Suprapubic skin (tissue), 4 donors: ENCODE results near the gene SLC6A18. TPM values are rescaled to one million over a fixed set of nuclear protein-coding genes. Genes with fewer than 3 reads are reported as not detected.

ENCODE experiments used
- DNase-seq, 2 donors: peaks; one replicate each; pipeline ENCODE4 v3.0.0-alpha.2; 2019; ENCODE audit warnings: low spot score in 2 of 2
- H3K27ac ChIP-seq: fragments of 200-600 bp; sonication (generic); one replicate; pipeline ENCODE4 v1.5.1; 2019
- H3K27me3 ChIP-seq: fragments of 200-600 bp; sonication (generic); one replicate; pipeline ENCODE4 v1.5.1; 2019
- H3K36me3 ChIP-seq: fragments of 200-600 bp; sonication (generic); one replicate; pipeline ENCODE4 v1.5.1; 2019
- H3K4me1 ChIP-seq: fragments of 200-600 bp; sonication (generic); one replicate; pipeline ENCODE4 v1.5.1; 2019
- H3K4me3 ChIP-seq: fragments of 200-600 bp; sonication (generic); one replicate; pipeline ENCODE4 v1.5.1; 2019; ENCODE audit warnings: mild to moderate bottlenecking
- H3K9me3 ChIP-seq: fragments of 200-600 bp; sonication (generic); one replicate; pipeline ENCODE4 v1.5.1; 2019
- EP300 ChIP-seq: sonication (generic); formaldehyde crosslinking; IDR thresholded peaks from one replicate; pipeline ENCODE4 v1.6.1; 2017; ENCODE audit warnings: antibody characterized with exemption
- POLR2A ChIP-seq, 2 donors: fragments of 450-650 bp; IDR thresholded peaks; one replicate each; pipeline ENCODE4 v1.6.1; 2017; ENCODE audit warnings: antibody characterized with exemption in 2 of 2, mild to moderate bottlenecking in 2 of 2, moderate library complexity in 2 of 2
- POLR2AphosphoS5 ChIP-seq, 3 donors: sonication (generic); formaldehyde crosslinking; IDR thresholded peaks; one replicate each; pipeline ENCODE4 v1.6.1; 2017; ENCODE audit warnings: antibody characterized with exemption in 3 of 3
- WGBS: methylation state at CpG from one replicate; pipeline ENCODE4 v1.1.5; 2018; 5-methylcytosine and 5-hydroxymethylcytosine counted together
- total RNA-seq, 4 donors: library from RNA; depleted of rRNA; stranded (reverse); fragments of >200 nt; gene quantifications; one replicate each; pipeline ENCODE4 v1.1.0, GENCODE V29; 2016
- TF ChIP-seq, protein P1 (sequence below), 2 donors: fragments of 200-600 bp in 1 of 2; fragments of 450-650 bp in 1 of 2; sonication (generic) in 1 of 2; IDR thresholded peaks; one replicate each; pipeline ENCODE4 v1.5.1; 2016 to 2019; ENCODE audit warnings: antibody characterized with exemption in 2 of 2, mild to moderate bottlenecking in 1 of 2, moderate library complexity in 1 of 2

Gene SLC6A18
- total RNA-seq, 4 donors from 2014 or later, result not detected

DNA sequence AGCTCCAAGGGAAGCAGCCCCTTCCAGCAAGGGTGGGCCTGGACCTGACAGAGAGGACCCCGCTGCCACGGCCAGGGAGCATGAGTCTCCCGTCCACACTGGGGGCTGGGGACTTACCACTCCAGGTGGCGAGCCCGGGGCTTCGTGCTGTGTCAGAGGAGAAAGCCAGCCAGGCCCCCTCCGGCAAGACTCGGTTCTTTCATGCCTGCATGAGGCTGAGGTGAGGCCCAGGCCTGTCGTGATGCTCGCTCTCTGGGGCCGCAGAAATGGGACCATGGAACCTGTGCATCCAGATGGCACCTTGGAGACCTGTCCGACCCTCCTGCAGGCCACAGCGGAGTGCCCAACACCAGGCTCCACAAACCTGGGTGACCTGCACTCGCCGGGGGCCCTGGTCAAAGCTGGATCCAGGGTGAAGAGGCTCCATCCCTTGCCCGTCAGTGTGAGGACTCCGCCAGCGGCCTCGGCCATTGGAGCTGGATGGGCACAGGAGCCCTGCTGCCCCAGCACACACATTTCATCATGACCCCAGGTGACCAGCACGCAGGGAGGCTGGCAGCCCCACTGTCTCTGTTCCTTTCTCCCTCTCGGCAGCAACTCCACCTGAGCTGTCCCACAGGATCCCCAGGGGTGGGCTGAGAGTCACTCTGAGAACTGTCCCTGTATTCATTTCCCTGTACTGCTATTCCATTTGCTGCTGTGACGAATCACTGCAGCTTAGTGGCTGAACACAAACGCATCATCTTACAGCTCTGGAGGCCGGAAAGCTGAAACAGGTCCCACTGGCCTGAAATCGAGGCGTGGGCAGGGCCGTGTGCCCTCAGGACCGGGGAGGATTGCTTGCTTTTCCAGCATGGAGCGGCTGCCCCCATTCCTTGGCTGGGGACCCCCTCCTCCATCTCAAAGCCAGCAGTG lies 24.4 kb downstream of the SLC6A18 start:
- TF ChIP-seq POLR2AphosphoS5 (IDR thresholded peaks at IDR 0.05) (no peak), POLR2A (IDR thresholded peaks at IDR 0.05) (no peak), EP300 (no peak)
- TF ChIP-seq, protein P1, sequence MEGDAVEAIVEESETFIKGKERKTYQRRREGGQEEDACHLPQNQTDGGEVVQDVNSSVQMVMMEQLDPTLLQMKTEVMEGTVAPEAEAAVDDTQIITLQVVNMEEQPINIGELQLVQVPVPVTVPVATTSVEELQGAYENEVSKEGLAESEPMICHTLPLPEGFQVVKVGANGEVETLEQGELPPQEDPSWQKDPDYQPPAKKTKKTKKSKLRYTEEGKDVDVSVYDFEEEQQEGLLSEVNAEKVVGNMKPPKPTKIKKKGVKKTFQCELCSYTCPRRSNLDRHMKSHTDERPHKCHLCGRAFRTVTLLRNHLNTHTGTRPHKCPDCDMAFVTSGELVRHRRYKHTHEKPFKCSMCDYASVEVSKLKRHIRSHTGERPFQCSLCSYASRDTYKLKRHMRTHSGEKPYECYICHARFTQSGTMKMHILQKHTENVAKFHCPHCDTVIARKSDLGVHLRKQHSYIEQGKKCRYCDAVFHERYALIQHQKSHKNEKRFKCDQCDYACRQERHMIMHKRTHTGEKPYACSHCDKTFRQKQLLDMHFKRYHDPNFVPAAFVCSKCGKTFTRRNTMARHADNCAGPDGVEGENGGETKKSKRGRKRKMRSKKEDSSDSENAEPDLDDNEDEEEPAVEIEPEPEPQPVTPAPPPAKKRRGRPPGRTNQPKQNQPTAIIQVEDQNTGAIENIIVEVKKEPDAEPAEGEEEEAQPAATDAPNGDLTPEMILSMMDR (IDR thresholded peaks at IDR 0.05), result no peak
- Histone ChIP-seq H3K27me3 (peaks cover 55% of the 10 kb centered on the region), H3K4me3 (no peak overlapping the region), H3K4me1 (no peaks in the 10 kb centered on the region), H3K9me3 (no peaks in the 10 kb centered on the region), H3K27ac (no peak overlapping the region), H3K36me3 (no peaks in the 10 kb centered on the region)
- DNase-seq, result no peak
- 72% methylated on average over 15 of the region's 29 CpGs for WGBS

DNA sequence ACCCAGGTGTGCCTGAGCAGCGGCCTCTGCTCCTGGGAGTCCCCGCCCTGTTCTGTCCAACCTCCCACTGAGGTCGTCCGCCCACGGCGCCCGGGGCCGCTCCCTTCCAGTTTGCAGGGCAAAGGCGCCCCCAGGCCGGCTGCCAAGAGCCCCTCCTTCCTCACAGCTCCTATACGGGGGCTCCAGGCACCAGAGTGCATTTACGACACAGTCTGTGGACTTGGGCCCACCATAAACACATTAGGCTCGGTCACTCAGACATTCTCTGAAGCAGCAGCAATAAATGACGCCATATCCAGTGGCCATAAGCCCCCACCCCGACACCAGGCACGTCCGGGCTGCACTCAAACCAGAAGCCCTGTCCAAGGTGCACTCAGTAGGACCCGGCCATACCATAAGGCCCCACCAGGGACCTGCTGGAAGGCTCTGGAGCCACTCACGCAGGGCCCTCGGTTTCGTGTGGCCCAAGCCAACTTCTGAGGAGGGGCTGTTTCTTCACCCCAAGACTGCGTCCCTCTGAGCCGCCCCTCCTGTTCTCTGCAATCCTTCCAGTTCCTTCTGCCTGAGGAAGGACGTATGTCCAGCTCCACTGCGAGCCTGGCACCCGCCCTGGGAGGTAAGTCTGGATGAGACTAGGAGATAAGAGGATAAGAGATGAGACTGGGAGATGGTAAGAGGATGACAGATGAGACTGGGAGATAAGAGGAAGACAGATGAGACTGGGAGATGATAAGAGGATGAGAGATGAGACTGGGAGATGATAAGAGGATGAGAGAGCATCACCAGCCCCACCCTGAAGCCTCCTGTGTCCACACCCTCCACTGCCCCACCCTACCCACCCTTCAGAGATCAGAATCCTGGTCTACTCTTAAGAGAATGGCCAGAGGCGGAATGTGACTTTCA lies 26.7 kb downstream of the SLC6A18 start:
- Histone ChIP-seq H3K36me3 (no peaks in the 10 kb centered on the region), H3K4me3 (no peak overlapping the region), H3K9me3 (no peaks in the 10 kb centered on the region), H3K4me1 (no peaks in the 10 kb centered on the region), H3K27ac (no peak overlapping the region), H3K27me3 (peaks cover 35% of the 10 kb centered on the region)
- WGBS, result 47% methylated on average over 21 of the region's 27 CpGs
- no peak for TF ChIP-seq POLR2AphosphoS5 (IDR thresholded peaks at IDR 0.05)
- no peak for TF ChIP-seq POLR2A (IDR thresholded peaks at IDR 0.05)
- no peak for TF ChIP-seq EP300
- TF ChIP-seq, protein P1 (IDR thresholded peaks at IDR 0.05), result no peak
- DNase-seq, result no peak

DNA sequence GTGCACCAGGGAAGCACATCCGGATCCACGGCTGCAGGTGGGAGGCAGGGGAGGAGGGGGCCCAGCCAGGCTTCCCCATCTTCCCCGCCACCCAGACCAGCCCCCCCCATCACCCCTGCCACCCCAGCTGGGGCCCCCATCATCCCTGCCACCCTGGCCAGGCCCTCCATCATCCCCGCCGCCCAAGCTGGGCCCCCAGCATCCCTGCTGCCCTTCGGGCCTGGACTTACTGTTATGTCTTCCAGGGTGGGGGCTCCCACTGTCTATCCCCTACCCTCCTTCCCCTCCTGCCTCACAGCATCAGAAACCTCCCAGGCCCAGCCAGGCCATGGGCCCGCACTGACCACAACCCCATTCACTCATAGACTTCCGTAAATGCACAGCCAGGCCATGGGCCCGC lies 27.5 kb downstream of the SLC6A18 start:
- no peak overlapping the region for H3K27ac ChIP-seq
- no peak for DNase-seq
- WGBS, result 85% methylated on average over 5 of the region's 9 CpGs
- no peaks in the 10 kb centered on the region for H3K4me1 ChIP-seq
- TF ChIP-seq EP300 (no peak), POLR2AphosphoS5 (IDR thresholded peaks at IDR 0.05) (no peak), POLR2A (IDR thresholded peaks at IDR 0.05) (no peak)
- TF ChIP-seq, protein P1 (IDR thresholded peaks at IDR 0.05), result no peak
- H3K4me3 ChIP-seq, result no peak overlapping the region
- no peaks in the 10 kb centered on the region for H3K36me3 ChIP-seq
- H3K9me3 ChIP-seq, result no peaks in the 10 kb centered on the region
- H3K27me3 ChIP-seq, result peaks cover 27% of the 10 kb centered on the region

DNA sequence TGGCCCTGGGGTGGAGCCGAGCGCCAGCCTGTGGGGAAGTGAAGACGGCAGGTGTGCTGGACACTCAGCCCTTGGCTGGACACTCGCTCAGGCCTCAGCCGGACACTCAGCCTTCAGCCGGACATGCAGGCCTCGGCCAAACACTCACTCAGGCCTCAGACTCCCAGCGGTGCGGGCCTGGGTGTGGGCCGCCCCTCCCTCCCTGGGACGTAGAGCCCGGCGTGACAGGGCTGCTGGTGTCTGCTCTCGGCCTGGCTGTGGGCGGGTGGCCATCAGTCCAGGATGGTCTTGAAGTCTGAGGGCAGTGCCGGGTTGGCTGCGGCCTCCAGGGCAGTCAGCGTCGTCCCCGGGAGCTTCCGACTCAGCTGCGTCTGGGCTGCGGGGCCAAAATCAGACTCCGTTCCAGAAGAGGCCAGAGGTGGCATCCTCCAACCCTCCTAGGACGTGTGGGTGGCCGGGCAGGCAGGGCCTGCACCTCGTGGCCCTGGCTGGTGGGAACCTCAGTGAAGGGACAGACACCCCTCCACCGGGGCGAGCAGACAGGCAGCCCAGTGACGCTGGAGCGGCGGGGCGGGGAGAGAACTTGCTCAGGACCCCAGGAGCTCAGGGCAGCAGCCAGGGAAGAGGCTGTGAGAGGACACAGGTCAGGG lies 28.4 kb downstream of the SLC6A18 start:
- Histone ChIP-seq H3K4me3 (no peak overlapping the region), H3K36me3 (no peaks in the 10 kb centered on the region), H3K4me1 (no peaks in the 10 kb centered on the region), H3K9me3 (no peaks in the 10 kb centered on the region), H3K27me3 (peaks cover 24% of the 10 kb centered on the region), H3K27ac (no peak overlapping the region)
- DNase-seq, result no peak
- WGBS, result 92% methylated on average over 5 of the region's 33 CpGs
- TF ChIP-seq, protein P1 (IDR thresholded peaks at IDR 0.05), result no peak
- TF ChIP-seq POLR2AphosphoS5 (IDR thresholded peaks at IDR 0.05), result no peak
- no peak for TF ChIP-seq EP300
- no peak for TF ChIP-seq POLR2A (IDR thresholded peaks at IDR 0.05)
